GM23338 (cell line): ENCODE measurements around the gene MLLT1. TPM values are rescaled to one million over a fixed set of nuclear protein-coding genes. Genes with fewer than 3 reads are reported as not detected.

Experiments
- ATAC-seq: fragments of 200-7000 bp; cut with Tn5 transposase; 3 replicates; pipeline ENCODE4 v1.9.1; 2020
- DNase-seq: peaks from one replicate; pipeline ENCODE4 v3.0.0-alpha.2; 2015; ENCODE audit warnings: low spot score
- H2AFZ ChIP-seq: fragments of 200-600 bp; sonication (generic); 2 replicates; pipeline ENCODE4 v1.8.0; 2016; ENCODE audit warnings: antibody characterized with exemption, mild to moderate bottlenecking, moderate library complexity
- H3F3A ChIP-seq: fragments of 200-600 bp; sonication (generic); replicated peaks from 2 replicates; pipeline ENCODE4 v1.8.0; 2017; ENCODE audit warnings: antibody characterized with exemption, mixed run types, low read depth
- H3K27ac ChIP-seq: fragments of 200-600 bp; sonication (generic); 2 replicates; pipeline ENCODE4 v1.6.1; 2016; ENCODE audit warnings: low read depth
- H3K27me3 ChIP-seq: fragments of 200-600 bp; sonication (generic); 2 replicates; pipeline ENCODE4 v1.8.0; 2016; ENCODE audit warnings: mild to moderate bottlenecking, mixed run types, moderate library complexity; ENCODE audit not compliant: insufficient read depth
- H3K36me3 ChIP-seq: fragments of 200-600 bp; sonication (generic); 2 replicates; pipeline ENCODE4 v1.8.0; 2016; ENCODE audit warnings: mild to moderate bottlenecking; ENCODE audit not compliant: insufficient read depth
- H3K4me1 ChIP-seq: fragments of 200-600 bp; sonication (generic); 2 replicates; pipeline ENCODE4 v1.8.0; 2016; ENCODE audit warnings: mild to moderate bottlenecking, moderate library complexity; ENCODE audit not compliant: insufficient read depth
- H3K4me2 ChIP-seq: fragments of 200-600 bp; sonication (generic); 2 replicates; pipeline ENCODE4 v1.7.1; 2017; ENCODE audit warnings: mixed run types
- H3K4me3 ChIP-seq: fragments of 200-600 bp; sonication (generic); 2 replicates; pipeline ENCODE4 v1.6.1; 2016; ENCODE audit warnings: mixed run types
- H3K79me2 ChIP-seq: fragments of 200-600 bp; sonication (generic); replicated peaks from 2 replicates; pipeline ENCODE4 v1.8.0; 2017; ENCODE audit warnings: mild to moderate bottlenecking; ENCODE audit not compliant: insufficient read depth
- H3K9me2 ChIP-seq: fragments of 200-600 bp; sonication (generic); 2 replicates; pipeline ENCODE4 v1.8.0; 2017; ENCODE audit not compliant: insufficient read depth
- H4K20me1 ChIP-seq: fragments of 200-600 bp; sonication (generic); replicated peaks from 2 replicates; pipeline ENCODE4 v1.8.0; 2017; ENCODE audit warnings: mild to moderate bottlenecking; ENCODE audit not compliant: insufficient read depth
- H3K27ac Mint-ChIP-seq: 2 replicates; pipeline ENCODE4 v1.8.0; 2020; ENCODE audit warnings: inconsistent platforms, mild to moderate bottlenecking, moderate library complexity, mixed read lengths
- H3K27me3 Mint-ChIP-seq: 3 replicates; pipeline ENCODE4 v1.8.0; 2022; ENCODE audit warnings: low read depth, mild to moderate bottlenecking, moderate library complexity, mixed read lengths, inconsistent platforms; ENCODE audit not compliant: insufficient read depth, poor library complexity
- H3K36me3 Mint-ChIP-seq: 3 replicates; pipeline ENCODE4 v1.8.0; 2021; ENCODE audit warnings: low read depth, mild to moderate bottlenecking, inconsistent platforms, moderate library complexity, mixed read lengths
- H3K4me1 Mint-ChIP-seq: 3 replicates; pipeline ENCODE4 v1.8.0; 2020; ENCODE audit warnings: mild to moderate bottlenecking, inconsistent platforms, mixed read lengths
- H3K4me3 Mint-ChIP-seq: 3 replicates; pipeline ENCODE4 v1.8.0; 2021; ENCODE audit warnings: moderate library complexity, mild to moderate bottlenecking, inconsistent platforms, mixed read lengths
- H3K9me3 Mint-ChIP-seq: 3 replicates; pipeline ENCODE4 v1.8.0; 2020; ENCODE audit warnings: moderate library complexity, mild to moderate bottlenecking, inconsistent platforms, mixed read lengths
- CREB1 ChIP-seq: fragments of 250-450 bp; sonication (Bioruptor Pico); IDR thresholded peaks from 2 replicates; pipeline ENCODE4 v1.5.0; 2020; ENCODE audit warnings: low read depth, mild to moderate bottlenecking, moderate library complexity
- EZH2 ChIP-seq: fragments of 200-600 bp; sonication (generic); IDR thresholded peaks from one replicate; pipeline ENCODE4 v1.8.0; 2017; ENCODE audit warnings: antibody characterized with exemption, mild to moderate bottlenecking, low read depth; ENCODE audit not compliant: unreplicated experiment
- EZH2phosphoT487 ChIP-seq: fragments of 200-600 bp; sonication (generic); IDR thresholded peaks from one replicate; pipeline ENCODE4 v1.8.1; 2018; ENCODE audit warnings: antibody characterized with exemption; ENCODE audit not compliant: unreplicated experiment
- JUNB ChIP-seq: IDR thresholded peaks from one replicate; pipeline ENCODE4 v1.6.1; 2016; ENCODE audit warnings: antibody characterized with exemption; ENCODE audit not compliant: unreplicated experiment
- NANOG ChIP-seq: IDR thresholded peaks from 2 replicates; pipeline ENCODE4 v1.6.1; 2016; ENCODE audit warnings: antibody characterized with exemption, borderline replicate concordance
- POLR2AphosphoS5 ChIP-seq: IDR thresholded peaks from 2 replicates; pipeline ENCODE4 v1.6.1; 2016; ENCODE audit warnings: antibody characterized with exemption, low read depth
- STAT1 ChIP-seq: IDR thresholded peaks from one replicate; pipeline ENCODE4 v1.6.1; 2016; ENCODE audit warnings: antibody characterized with exemption; ENCODE audit not compliant: unreplicated experiment
- ZNF114 ChIP-seq: fragments of 250-450 bp; sonication (Bioruptor Pico); IDR thresholded peaks from 2 replicates; pipeline ENCODE4 v1.5.0; 2020; ENCODE audit warnings: mild to moderate bottlenecking, moderate library complexity
- ZNF331 ChIP-seq: fragments of 250-450 bp; sonication (Bioruptor Pico); IDR thresholded peaks from 2 replicates; pipeline ENCODE4 v1.5.0; 2020; ENCODE audit warnings: low read depth, mild to moderate bottlenecking, moderate library complexity
- polyA plus RNA-seq: library from polyadenylated mRNA; unstranded; fragments of >200 nt; fragmentation: Nextera tagmentation; extraction: Ambion mirVana; gene quantifications from 2 replicates; pipeline ENCODE4 v1.2.1, GENCODE V29; 2016
- total RNA-seq: library from RNA; depleted of rRNA; stranded (reverse); fragments of >200 nt; shearing (Covaris generic); gene quantifications from 2 replicates; pipeline ENCODE4 v1.2.3, GENCODE V29; 2014
- TF ChIP-seq, protein P1 (sequence below), 2 experiments: fragments of 200-600 bp in 1 of 2; sonication (generic) in 1 of 2; conservative IDR thresholded peaks; 2 replicates each; pipeline versions ENCODE4 v1.5.1 to v1.6.1; 2016 to 2017; ENCODE audit warnings: antibody characterized with exemption in 2 of 2, low read depth in 2 of 2, mild to moderate bottlenecking in 2 of 2, moderate library complexity in 1 of 2
- TF ChIP-seq, protein P2 (sequence below): fragments of 250-450 bp; sonication (Bioruptor Pico); IDR thresholded peaks from 2 replicates; pipeline ENCODE4 v1.5.0; 2020; ENCODE audit warnings: mild to moderate bottlenecking, moderate library complexity
- TF ChIP-seq, protein P3 (sequence below): IDR thresholded peaks from 2 replicates; pipeline ENCODE4 v1.6.1; 2016; ENCODE audit warnings: antibody characterized with exemption
- TF ChIP-seq, protein P4 (sequence below): IDR thresholded peaks from one replicate; pipeline ENCODE4 v1.6.1; 2018; ENCODE audit warnings: antibody characterized with exemption; ENCODE audit not compliant: unreplicated experiment

Gene MLLT1
- total and polyA plus RNA-seq, 2 experiments from 2014 or later = 17.8 to 23.4 TPM

DNA sequence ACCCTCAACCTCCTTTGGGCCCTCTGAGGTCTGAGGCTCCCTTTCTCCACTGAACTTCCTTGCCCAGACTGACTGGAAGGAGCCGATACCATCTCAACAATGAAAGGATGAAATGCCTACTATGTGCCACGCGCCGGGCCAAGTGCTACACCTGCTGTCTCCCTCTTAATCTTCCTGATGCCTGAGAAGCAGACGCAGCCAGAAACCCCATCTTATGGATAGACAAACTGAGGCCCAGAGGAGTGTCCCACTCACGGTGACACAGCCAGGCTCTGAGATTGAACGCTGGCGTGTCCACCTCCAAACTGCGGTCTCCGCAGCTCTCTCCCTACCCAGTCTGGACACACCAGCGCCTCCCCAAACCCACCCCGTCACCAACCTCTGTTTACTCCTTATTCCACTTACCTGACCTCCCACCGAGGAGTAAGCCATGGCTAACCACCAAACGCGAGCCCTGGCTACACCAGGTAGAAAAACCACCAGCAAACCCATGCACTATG is 20.9 kb downstream of the MLLT1 start:
- Histone ChIP-seq H4K20me1 (peaks cover 35% of the 10 kb centered on the region), H3K4me3 (no peak overlapping the region), H3K27me3 (no peaks in the 10 kb centered on the region), H3K27ac (no peak overlapping the region), H3F3A (no peaks in the 10 kb centered on the region), H3K36me3 (no peaks in the 10 kb centered on the region), H3K9me2 (no peaks in the 10 kb centered on the region), H3K4me1 (peaks cover 4% of the 10 kb centered on the region; the same call in 1 of the 2 replicates), H3K4me2 (no peak overlapping the region), H3K79me2 (peaks cover 78% of the 10 kb centered on the region), H2AFZ (no peak overlapping the region)
- no peak overlapping the region for H3K4me3 Mint-ChIP-seq
- peaks cover 14% of the 10 kb centered on the region for H3K27me3 Mint-ChIP-seq
- no peaks in the 10 kb centered on the region for H3K9me3 Mint-ChIP-seq
- DNase-seq = no peak
- peaks cover 15% of the 10 kb centered on the region for H3K4me1 Mint-ChIP-seq
- no peak overlapping the region for H3K27ac Mint-ChIP-seq
- TF ChIP-seq CREB1 (CRISPR knock-in tag) = no peak
- TF ChIP-seq, protein P1, sequence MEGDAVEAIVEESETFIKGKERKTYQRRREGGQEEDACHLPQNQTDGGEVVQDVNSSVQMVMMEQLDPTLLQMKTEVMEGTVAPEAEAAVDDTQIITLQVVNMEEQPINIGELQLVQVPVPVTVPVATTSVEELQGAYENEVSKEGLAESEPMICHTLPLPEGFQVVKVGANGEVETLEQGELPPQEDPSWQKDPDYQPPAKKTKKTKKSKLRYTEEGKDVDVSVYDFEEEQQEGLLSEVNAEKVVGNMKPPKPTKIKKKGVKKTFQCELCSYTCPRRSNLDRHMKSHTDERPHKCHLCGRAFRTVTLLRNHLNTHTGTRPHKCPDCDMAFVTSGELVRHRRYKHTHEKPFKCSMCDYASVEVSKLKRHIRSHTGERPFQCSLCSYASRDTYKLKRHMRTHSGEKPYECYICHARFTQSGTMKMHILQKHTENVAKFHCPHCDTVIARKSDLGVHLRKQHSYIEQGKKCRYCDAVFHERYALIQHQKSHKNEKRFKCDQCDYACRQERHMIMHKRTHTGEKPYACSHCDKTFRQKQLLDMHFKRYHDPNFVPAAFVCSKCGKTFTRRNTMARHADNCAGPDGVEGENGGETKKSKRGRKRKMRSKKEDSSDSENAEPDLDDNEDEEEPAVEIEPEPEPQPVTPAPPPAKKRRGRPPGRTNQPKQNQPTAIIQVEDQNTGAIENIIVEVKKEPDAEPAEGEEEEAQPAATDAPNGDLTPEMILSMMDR (conservative IDR thresholded peaks at IDR 0.05; ENCODE audit: low read depth in 2 of 2) = no peak
- no peak for TF ChIP-seq EZH2
- TF ChIP-seq, protein P2, sequence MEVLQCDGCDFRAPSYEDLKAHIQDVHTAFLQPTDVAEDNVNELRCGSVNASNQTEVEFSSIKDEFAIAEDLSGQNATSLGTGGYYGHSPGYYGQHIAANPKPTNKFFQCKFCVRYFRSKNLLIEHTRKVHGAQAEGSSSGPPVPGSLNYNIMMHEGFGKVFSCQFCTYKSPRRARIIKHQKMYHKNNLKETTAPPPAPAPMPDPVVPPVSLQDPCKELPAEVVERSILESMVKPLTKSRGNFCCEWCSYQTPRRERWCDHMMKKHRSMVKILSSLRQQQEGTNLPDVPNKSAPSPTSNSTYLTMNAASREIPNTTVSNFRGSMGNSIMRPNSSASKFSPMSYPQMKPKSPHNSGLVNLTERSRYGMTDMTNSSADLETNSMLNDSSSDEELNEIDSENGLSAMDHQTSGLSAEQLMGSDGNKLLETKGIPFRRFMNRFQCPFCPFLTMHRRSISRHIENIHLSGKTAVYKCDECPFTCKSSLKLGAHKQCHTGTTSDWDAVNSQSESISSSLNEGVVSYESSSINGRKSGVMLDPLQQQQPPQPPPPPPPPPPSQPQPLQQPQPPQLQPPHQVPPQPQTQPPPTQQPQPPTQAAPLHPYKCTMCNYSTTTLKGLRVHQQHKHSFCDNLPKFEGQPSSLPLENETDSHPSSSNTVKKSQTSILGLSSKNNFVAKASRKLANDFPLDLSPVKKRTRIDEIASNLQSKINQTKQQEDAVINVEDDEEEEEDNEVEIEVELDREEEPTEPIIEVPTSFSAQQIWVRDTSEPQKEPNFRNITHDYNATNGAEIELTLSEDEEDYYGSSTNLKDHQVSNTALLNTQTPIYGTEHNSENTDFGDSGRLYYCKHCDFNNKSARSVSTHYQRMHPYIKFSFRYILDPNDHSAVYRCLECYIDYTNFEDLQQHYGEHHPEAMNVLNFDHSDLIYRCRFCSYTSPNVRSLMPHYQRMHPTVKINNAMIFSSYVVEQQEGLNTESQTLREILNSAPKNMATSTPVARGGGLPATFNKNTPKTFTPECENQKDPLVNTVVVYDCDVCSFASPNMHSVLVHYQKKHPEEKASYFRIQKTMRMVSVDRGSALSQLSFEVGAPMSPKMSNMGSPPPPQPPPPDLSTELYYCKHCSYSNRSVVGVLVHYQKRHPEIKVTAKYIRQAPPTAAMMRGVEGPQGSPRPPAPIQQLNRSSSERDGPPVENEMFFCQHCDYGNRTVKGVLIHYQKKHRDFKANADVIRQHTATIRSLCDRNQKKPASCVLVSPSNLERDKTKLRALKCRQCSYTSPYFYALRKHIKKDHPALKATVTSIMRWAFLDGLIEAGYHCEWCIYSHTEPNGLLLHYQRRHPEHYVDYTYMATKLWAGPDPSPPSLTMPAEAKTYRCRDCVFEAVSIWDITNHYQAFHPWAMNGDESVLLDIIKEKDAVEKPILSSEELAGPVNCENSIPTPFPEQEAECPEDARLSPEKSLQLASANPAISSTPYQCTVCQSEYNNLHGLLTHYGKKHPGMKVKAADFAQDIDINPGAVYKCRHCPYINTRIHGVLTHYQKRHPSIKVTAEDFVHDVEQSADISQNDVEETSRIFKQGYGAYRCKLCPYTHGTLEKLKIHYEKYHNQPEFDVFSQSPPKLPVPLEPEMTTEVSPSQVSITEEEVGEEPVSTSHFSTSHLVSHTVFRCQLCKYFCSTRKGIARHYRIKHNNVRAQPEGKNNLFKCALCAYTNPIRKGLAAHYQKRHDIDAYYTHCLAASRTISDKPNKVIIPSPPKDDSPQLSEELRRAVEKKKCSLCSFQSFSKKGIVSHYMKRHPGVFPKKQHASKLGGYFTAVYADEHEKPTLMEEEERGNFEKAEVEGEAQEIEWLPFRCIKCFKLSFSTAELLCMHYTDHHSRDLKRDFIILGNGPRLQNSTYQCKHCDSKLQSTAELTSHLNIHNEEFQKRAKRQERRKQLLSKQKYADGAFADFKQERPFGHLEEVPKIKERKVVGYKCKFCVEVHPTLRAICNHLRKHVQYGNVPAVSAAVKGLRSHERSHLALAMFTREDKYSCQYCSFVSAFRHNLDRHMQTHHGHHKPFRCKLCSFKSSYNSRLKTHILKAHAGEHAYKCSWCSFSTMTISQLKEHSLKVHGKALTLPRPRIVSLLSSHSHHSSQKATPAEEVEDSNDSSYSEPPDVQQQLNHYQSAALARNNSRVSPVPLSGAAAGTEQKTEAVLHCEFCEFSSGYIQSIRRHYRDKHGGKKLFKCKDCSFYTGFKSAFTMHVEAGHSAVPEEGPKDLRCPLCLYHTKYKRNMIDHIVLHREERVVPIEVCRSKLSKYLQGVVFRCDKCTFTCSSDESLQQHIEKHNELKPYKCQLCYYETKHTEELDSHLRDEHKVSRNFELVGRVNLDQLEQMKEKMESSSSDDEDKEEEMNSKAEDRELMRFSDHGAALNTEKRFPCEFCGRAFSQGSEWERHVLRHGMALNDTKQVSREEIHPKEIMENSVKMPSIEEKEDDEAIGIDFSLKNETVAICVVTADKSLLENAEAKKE = no peak
- TF ChIP-seq, protein P3, sequence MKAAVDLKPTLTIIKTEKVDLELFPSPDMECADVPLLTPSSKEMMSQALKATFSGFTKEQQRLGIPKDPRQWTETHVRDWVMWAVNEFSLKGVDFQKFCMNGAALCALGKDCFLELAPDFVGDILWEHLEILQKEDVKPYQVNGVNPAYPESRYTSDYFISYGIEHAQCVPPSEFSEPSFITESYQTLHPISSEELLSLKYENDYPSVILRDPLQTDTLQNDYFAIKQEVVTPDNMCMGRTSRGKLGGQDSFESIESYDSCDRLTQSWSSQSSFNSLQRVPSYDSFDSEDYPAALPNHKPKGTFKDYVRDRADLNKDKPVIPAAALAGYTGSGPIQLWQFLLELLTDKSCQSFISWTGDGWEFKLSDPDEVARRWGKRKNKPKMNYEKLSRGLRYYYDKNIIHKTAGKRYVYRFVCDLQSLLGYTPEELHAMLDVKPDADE = no peak
- TF ChIP-seq ZNF331 (CRISPR knock-in tag) = no peak
- TF ChIP-seq JUNB = no peak
- no peak for TF ChIP-seq NANOG
- TF ChIP-seq, protein P4, sequence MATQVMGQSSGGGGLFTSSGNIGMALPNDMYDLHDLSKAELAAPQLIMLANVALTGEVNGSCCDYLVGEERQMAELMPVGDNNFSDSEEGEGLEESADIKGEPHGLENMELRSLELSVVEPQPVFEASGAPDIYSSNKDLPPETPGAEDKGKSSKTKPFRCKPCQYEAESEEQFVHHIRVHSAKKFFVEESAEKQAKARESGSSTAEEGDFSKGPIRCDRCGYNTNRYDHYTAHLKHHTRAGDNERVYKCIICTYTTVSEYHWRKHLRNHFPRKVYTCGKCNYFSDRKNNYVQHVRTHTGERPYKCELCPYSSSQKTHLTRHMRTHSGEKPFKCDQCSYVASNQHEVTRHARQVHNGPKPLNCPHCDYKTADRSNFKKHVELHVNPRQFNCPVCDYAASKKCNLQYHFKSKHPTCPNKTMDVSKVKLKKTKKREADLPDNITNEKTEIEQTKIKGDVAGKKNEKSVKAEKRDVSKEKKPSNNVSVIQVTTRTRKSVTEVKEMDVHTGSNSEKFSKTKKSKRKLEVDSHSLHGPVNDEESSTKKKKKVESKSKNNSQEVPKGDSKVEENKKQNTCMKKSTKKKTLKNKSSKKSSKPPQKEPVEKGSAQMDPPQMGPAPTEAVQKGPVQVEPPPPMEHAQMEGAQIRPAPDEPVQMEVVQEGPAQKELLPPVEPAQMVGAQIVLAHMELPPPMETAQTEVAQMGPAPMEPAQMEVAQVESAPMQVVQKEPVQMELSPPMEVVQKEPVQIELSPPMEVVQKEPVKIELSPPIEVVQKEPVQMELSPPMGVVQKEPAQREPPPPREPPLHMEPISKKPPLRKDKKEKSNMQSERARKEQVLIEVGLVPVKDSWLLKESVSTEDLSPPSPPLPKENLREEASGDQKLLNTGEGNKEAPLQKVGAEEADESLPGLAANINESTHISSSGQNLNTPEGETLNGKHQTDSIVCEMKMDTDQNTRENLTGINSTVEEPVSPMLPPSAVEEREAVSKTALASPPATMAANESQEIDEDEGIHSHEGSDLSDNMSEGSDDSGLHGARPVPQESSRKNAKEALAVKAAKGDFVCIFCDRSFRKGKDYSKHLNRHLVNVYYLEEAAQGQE = no peak
- no peak for TF ChIP-seq POLR2AphosphoS5
- TF ChIP-seq STAT1 = no peak
- no peak for TF ChIP-seq EZH2phosphoT487
- no peak for TF ChIP-seq ZNF114 (CRISPR knock-in tag)
- ATAC-seq = no peak
- H3K36me3 Mint-ChIP-seq = peaks cover 56% of the 10 kb centered on the region
